GM12878 (cell line): ENCODE results near the gene C16orf92. TPM values are rescaled to one million over a fixed set of nuclear protein-coding genes. Genes with fewer than 3 reads are reported as not detected.

Source experiments
- ATAC-seq: fragments of 200-7000 bp; cut with Tn5 transposase; 3 replicates; pipeline ENCODE4 v1.9.1; 2020; ENCODE audit warnings: mild to moderate bottlenecking, moderate library complexity
- BruUV-seq: library from RNA; stranded (reverse); fragments of 400-500 nt; replicated peaks from 2 replicates; lab custom pipeline; 2021; lab: Mats Ljungman, UMichigan
- CTCF ChIA-PET: fragments of 300-600 bp; sonication (Branson Sonifier 250); formaldehyde crosslinking; extraction: SDS; loops from one replicate; lab custom pipeline; 2021; ENCODE audit warnings: inconsistent platforms; lab: Yijun Ruan, JAX
- POLR2A ChIA-PET: fragments of 350-600 bp; formaldehyde crosslinking; extraction: SDS; loops from one replicate; lab custom pipeline; 2021; ENCODE audit warnings: inconsistent platforms; lab: Charles Lee
- RAD21 ChIA-PET: fragments of 300-600 bp; sonication (Branson Sonifier 250); formaldehyde crosslinking; loops from one replicate; lab custom pipeline; 2023; ENCODE audit warnings: antibody characterized with exemption; ENCODE audit not compliant: unreplicated experiment; lab: Charles Lee
- SMC1A ChIA-PET: fragments of 300-600 bp; sonication (Branson Sonifier 250); formaldehyde crosslinking; loops from one replicate; lab custom pipeline; 2023; ENCODE audit not compliant: unreplicated experiment, uncharacterized antibody; lab: Charles Lee
- DNase-seq: peaks from one replicate; pipeline ENCODE4 v3.0.0-alpha.2; 2011; ENCODE audit warnings: low read depth, low spot score
- FAIRE-seq: peaks from 3 replicates; lab custom pipeline; 2011; peaks lifted over from hg19 to GRCh38; lab: Jason Lieb, UNC
- H2AFZ ChIP-seq: 2 replicates; pipeline ENCODE4 v1.6.0; 2011; ENCODE audit warnings: low read depth, low read length, control low read depth; ENCODE audit not compliant: control insufficient read depth
- H3K27ac ChIP-seq: 2 replicates; pipeline ENCODE4 v1.5.1; 2011; ENCODE audit warnings: control low read depth; ENCODE audit not compliant: control insufficient read depth, insufficient read depth
- H3K27me3 ChIP-seq, 2 experiments: replicated peaks in 1 of 2; 2 replicates each; pipeline versions ENCODE4 v1.6.0 to v1.6.1; 2011; ENCODE audit warnings: low read length in 1 of 2; ENCODE audit not compliant: control insufficient read depth in 2 of 2, insufficient read depth in 2 of 2
- H3K36me3 ChIP-seq, 2 experiments: 2 replicates each; pipeline ENCODE4 v1.5.1; 2011; ENCODE audit warnings: low read length in 1 of 2; ENCODE audit not compliant: control insufficient read depth in 2 of 2, insufficient read depth in 2 of 2
- H3K4me1 ChIP-seq: 2 replicates; pipeline ENCODE4 v1.6.1; 2011; ENCODE audit warnings: mild to moderate bottlenecking, low read length, moderate library complexity, mixed read lengths; ENCODE audit not compliant: control insufficient read depth, insufficient read depth
- H3K4me2 ChIP-seq: 2 replicates; pipeline ENCODE4 v1.6.0; 2011; ENCODE audit warnings: control low read depth; ENCODE audit not compliant: control insufficient read depth, insufficient read depth
- H3K4me3 ChIP-seq: fragments of 200-600 bp; sonication (generic); 2 replicates; pipeline ENCODE4 v1.5.1; 2016
- H3K79me2 ChIP-seq: 2 replicates; pipeline ENCODE4 v1.6.0; 2011; ENCODE audit warnings: low read length; ENCODE audit not compliant: control insufficient read depth, insufficient read depth
- H3K9ac ChIP-seq: 2 replicates; pipeline ENCODE4 v1.8.0; 2011; ENCODE audit warnings: low read length, control low read depth, mixed read lengths; ENCODE audit not compliant: control insufficient read depth, insufficient read depth
- H3K9me3 ChIP-seq: replicated peaks from 3 replicates; pipeline ENCODE4 v1.5.1; 2011; ENCODE audit warnings: mild to moderate bottlenecking, low read length; ENCODE audit not compliant: control insufficient read depth, insufficient read depth
- H4K20me1 ChIP-seq: 2 replicates; pipeline ENCODE4 v1.6.0; 2011; ENCODE audit not compliant: control insufficient read depth, insufficient read depth
- ATF7 ChIP-seq: fragments of 450-650 bp; IDR thresholded peaks from 2 replicates; pipeline ENCODE4 v1.6.1; 2016; ENCODE audit warnings: low read depth, mild to moderate bottlenecking
- CBFB ChIP-seq: IDR thresholded peaks from 2 replicates; pipeline ENCODE4 v1.6.1; 2016; ENCODE audit warnings: antibody characterized with exemption, low read depth
- EP300 ChIP-seq, 2 experiments: fragments of 150-350 bp in 1 of 2; IDR thresholded peaks; 2 replicates each; pipeline ENCODE4 v1.6.1; 2011 to 2012; ENCODE audit warnings: low read depth in 2 of 2, low read length in 2 of 2, borderline replicate concordance in 1 of 2, improper control_type of control experiment in 1 of 2, inconsistent platforms in 1 of 2; ENCODE audit not compliant: control insufficient read depth in 1 of 2
- HSF1 ChIP-seq: fragments of 150-350 bp; IDR thresholded peaks from 2 replicates; pipeline ENCODE4 v1.6.1; 2014; ENCODE audit warnings: mild to moderate bottlenecking, low read depth, low read length
- KAT2A ChIP-seq: conservative IDR thresholded peaks from 2 replicates; pipeline ENCODE4 v1.6.1; 2011; ENCODE audit warnings: low read depth, low read length; ENCODE audit not compliant: control insufficient read depth
- MTA3 ChIP-seq: IDR thresholded peaks from 2 replicates; pipeline ENCODE4 v1.6.1; 2012; ENCODE audit warnings: low read length, inconsistent platforms, borderline replicate concordance
- MYB ChIP-seq: fragments of 150-350 bp; IDR thresholded peaks from 2 replicates; pipeline ENCODE4 v1.6.1; 2014; ENCODE audit warnings: mild to moderate bottlenecking, low read depth, low read length, borderline replicate concordance
- POLR2AphosphoS5 ChIP-seq: IDR thresholded peaks from 2 replicates; pipeline ENCODE4 v1.6.1; 2011; ENCODE audit warnings: mild to moderate bottlenecking, low read length, inconsistent platforms
- POU2F2 ChIP-seq: IDR thresholded peaks from 3 replicates; pipeline ENCODE4 v1.6.1; 2011; ENCODE audit warnings: low read depth, mild to moderate bottlenecking, low read length, borderline replicate concordance
- RUNX3 ChIP-seq: IDR thresholded peaks from 2 replicates; pipeline ENCODE4 v1.6.1; 2012; ENCODE audit warnings: low read length, inconsistent platforms
- SMAD5 ChIP-seq: IDR thresholded peaks from 2 replicates; pipeline ENCODE4 v1.6.1; 2016; ENCODE audit warnings: antibody characterized with exemption, low read depth
- TAF1 ChIP-seq: IDR thresholded peaks from 2 replicates; pipeline ENCODE4 v1.6.1; 2011; ENCODE audit warnings: mild to moderate bottlenecking, low read depth, low read length, borderline replicate concordance
- TBL1XR1 ChIP-seq: IDR thresholded peaks from 2 replicates; pipeline ENCODE4 v1.6.1; 2012; ENCODE audit warnings: low read depth, low read length, improper control_type of control experiment
- TCF12 ChIP-seq: IDR thresholded peaks from 2 replicates; pipeline ENCODE4 v1.6.1; 2011; ENCODE audit warnings: low read depth, mild to moderate bottlenecking, low read length
- TCF7 ChIP-seq: IDR thresholded peaks from 2 replicates; pipeline ENCODE4 v1.6.1; 2014; ENCODE audit warnings: antibody characterized with exemption, borderline replicate concordance
- WGBS: methylation state at CpG from one replicate; pipeline ENCODE4 v1.1.6; 2016; ENCODE audit warnings: low lambda C conversion rate; ENCODE audit not compliant: insufficient replicate concordance, insufficient coverage; ENCODE audit errors: missing lambda C conversion rate; 5-methylcytosine and 5-hydroxymethylcytosine counted together
- in situ Hi-C: fragments of 300-500 bp; cut with MboI; formaldehyde crosslinking; loops from 9 replicates; pipeline ENCODE4 v1.14.3; 2018; ENCODE audit warnings: mixed read lengths
- intact Hi-C: fragments of 100-400 bp; cut with micrococcal nuclease; formaldehyde crosslinking; loops from one replicate; pipeline ENCODE4 v1.14.2; 2022; ENCODE audit not compliant: unreplicated experiment
- polyA plus RNA-seq, 11 experiments: library from polyadenylated mRNA; depleted of rRNA in 4 of 11; unstranded in 6 of 11; stranded (reverse) in 5 of 11; fragments of >200 nt; fragmentation: Nextera tagmentation in 4 of 11; fragmentation: Illumina TruSeq in 1 of 11; extraction: Ambion mirVana in 4 of 11; extraction: Trizol in 1 of 11; gene quantifications; 1 replicate in 1 of 11; 2 replicates in 10 of 11; pipeline versions ENCODE4 v1.2.1 to v1.2.3, GENCODE V29; 2011 to 2016; ENCODE audit warnings: inconsistent platforms in 2 of 11, missing spikeins in 2 of 11, low read depth in 1 of 11
- total RNA-seq, 4 experiments: library from RNA; depleted of rRNA in 3 of 4; stranded (reverse); fragments of >200 nt in 3 of 4; fragmentation: Illumina TruSeq in 1 of 4; extraction: Trizol in 1 of 4; gene quantifications; 2 replicates each; pipeline versions ENCODE4 v1.2.1 to v1.2.3, GENCODE V29; 2013 to 2021
- TF ChIP-seq, protein P1 (sequence below): fragments of 450-650 bp; IDR thresholded peaks from 2 replicates; pipeline ENCODE4 v1.6.1; 2018; ENCODE audit warnings: borderline replicate concordance, mild to moderate bottlenecking; ENCODE audit not compliant: partially characterized antibody
- TF ChIP-seq, protein P2 (sequence below): fragments of 150-350 bp; IDR thresholded peaks from 2 replicates; pipeline ENCODE4 v1.6.1; 2016; ENCODE audit warnings: low read depth, low read length

The C16orf92 gene
- total and polyA plus RNA-seq, 10 of the 15 experiments (the other 5 are each of a cell fraction or from before 2014, with no cell fraction given) = not detected

DNA sequence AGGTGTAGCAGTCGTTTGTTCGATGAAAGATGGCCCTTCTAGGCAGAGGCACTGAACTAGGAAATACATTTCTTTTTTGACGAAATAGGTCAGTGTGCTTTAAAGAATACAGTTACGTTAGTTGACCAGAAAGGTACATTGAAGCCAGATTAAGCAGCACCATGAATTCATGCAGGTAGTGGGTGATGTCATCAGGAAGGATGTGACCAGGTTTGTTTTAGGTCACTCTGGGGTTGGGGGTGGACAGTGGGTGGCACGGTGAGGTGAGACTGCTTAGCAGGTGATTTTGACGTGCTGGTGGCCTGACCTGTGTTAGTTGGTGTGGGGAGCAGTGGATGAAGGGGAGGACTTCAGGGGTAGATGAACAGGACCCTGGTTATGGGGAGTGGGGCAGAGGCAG lies 23.4 kb upstream of the C16orf92 start:
- Histone ChIP-seq H3K27me3 (no peaks in the 10 kb centered on the region), H3K36me3 (peaks cover 0 to 8% of the 10 kb centered on the region in 2 experiments; a peak in 3 of 4 replicates), H3K4me2 (no peak overlapping the region), H2AFZ (no peak overlapping the region), H3K9me3 (no peaks in the 10 kb centered on the region), H3K4me3 (no peak overlapping the region), H3K9ac (no peak overlapping the region), H3K4me1 (peaks cover 7% of the 10 kb centered on the region), H3K27ac (no peak overlapping the region), H4K20me1 (no peaks in the 10 kb centered on the region), H3K79me2 (peaks cover 18% of the 10 kb centered on the region)
- intact Hi-C loops (no loop called here), in situ Hi-C loops (loop anchor here (25.0 kb wide), 1 partner anchor 887 kb away; no protein-coding TSS in a partner anchor)
- POLR2A ChIA-PET = no interaction called here
- 100% methylated on average over 6 of the region's 6 CpGs for WGBS
- DNase-seq = no peak
- no TSS peak for BruUV-seq
- RAD21 ChIA-PET = no interaction called here
- CTCF ChIA-PET = no interaction called here
- SMC1A ChIA-PET = no interaction called here
- no peak for ATAC-seq
- FAIRE-seq = no peak
- TF ChIP-seq POLR2AphosphoS5 (no peak), RUNX3 (no peak), KAT2A (no peak), SMAD5 (no peak), MYB (no peak), ATF7 (no peak), CBFB (no peak), TBL1XR1 (no peak), TAF1 (no peak), MTA3 (no peak), TCF7 (no peak), POU2F2 (no peak), HSF1 (no peak), TCF12 (no peak), EP300 (IDR thresholded peaks at IDR 0.05; ENCODE audit: borderline replicate concordance in 1 of 2, control insufficient read depth in 1 of 2, low read depth in 2 of 2, low read length in 2 of 2) (no peak)
- TF ChIP-seq, protein P1, sequence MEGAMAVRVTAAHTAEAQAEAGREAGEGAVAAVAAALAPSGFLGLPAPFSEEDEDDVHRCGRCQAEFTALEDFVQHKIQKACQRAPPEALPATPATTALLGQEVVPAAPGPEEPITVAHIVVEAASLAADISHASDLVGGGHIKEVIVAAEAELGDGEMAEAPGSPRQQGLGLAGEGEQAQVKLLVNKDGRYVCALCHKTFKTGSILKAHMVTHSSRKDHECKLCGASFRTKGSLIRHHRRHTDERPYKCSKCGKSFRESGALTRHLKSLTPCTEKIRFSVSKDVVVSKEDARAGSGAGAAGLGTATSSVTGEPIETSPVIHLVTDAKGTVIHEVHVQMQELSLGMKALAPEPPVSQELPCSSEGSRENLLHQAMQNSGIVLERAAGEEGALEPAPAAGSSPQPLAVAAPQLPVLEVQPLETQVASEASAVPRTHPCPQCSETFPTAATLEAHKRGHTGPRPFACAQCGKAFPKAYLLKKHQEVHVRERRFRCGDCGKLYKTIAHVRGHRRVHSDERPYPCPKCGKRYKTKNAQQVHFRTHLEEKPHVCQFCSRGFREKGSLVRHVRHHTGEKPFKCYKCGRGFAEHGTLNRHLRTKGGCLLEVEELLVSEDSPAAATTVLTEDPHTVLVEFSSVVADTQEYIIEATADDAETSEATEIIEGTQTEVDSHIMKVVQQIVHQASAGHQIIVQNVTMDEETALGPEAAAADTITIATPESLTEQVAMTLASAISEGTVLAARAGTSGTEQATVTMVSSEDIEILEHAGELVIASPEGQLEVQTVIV = no peak
- TF ChIP-seq, protein P2, sequence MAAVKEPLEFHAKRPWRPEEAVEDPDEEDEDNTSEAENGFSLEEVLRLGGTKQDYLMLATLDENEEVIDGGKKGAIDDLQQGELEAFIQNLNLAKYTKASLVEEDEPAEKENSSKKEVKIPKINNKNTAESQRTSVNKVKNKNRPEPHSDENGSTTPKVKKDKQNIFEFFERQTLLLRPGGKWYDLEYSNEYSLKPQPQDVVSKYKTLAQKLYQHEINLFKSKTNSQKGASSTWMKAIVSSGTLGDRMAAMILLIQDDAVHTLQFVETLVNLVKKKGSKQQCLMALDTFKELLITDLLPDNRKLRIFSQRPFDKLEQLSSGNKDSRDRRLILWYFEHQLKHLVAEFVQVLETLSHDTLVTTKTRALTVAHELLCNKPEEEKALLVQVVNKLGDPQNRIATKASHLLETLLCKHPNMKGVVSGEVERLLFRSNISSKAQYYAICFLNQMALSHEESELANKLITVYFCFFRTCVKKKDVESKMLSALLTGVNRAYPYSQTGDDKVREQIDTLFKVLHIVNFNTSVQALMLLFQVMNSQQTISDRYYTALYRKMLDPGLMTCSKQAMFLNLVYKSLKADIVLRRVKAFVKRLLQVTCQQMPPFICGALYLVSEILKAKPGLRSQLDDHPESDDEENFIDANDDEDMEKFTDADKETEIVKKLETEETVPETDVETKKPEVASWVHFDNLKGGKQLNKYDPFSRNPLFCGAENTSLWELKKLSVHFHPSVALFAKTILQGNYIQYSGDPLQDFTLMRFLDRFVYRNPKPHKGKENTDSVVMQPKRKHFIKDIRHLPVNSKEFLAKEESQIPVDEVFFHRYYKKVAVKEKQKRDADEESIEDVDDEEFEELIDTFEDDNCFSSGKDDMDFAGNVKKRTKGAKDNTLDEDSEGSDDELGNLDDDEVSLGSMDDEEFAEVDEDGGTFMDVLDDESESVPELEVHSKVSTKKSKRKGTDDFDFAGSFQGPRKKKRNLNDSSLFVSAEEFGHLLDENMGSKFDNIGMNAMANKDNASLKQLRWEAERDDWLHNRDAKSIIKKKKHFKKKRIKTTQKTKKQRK = no peak
